ENCODE data around the gene TCF19.

DNA sequence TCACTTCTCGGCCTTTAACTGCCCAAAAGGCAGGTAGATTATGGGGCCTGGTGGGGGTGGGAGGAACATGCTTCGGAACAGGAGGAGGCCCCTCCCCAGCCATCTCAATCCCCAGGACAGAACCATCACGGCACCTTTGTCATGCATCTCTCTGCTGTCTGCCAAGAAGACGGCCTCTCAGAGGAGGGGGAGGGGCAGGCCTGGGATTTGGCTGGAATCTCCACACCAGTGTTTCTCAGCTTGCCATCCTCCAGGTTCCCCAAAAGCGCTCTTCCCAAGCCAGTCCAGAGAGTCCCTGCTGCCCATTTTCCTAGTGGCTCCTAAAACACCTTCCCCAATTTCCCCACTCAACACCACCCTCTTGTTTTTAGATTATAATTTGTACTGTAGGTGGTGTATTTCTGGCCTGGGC, 14.6 kb downstream of the TCF19 start:
- TF ChIP-seq, protein P1, sequence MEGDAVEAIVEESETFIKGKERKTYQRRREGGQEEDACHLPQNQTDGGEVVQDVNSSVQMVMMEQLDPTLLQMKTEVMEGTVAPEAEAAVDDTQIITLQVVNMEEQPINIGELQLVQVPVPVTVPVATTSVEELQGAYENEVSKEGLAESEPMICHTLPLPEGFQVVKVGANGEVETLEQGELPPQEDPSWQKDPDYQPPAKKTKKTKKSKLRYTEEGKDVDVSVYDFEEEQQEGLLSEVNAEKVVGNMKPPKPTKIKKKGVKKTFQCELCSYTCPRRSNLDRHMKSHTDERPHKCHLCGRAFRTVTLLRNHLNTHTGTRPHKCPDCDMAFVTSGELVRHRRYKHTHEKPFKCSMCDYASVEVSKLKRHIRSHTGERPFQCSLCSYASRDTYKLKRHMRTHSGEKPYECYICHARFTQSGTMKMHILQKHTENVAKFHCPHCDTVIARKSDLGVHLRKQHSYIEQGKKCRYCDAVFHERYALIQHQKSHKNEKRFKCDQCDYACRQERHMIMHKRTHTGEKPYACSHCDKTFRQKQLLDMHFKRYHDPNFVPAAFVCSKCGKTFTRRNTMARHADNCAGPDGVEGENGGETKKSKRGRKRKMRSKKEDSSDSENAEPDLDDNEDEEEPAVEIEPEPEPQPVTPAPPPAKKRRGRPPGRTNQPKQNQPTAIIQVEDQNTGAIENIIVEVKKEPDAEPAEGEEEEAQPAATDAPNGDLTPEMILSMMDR (IDR thresholded peaks at IDR 0.05) = no peak
- TF ChIP-seq POLR2A (IDR thresholded peaks at IDR 0.05) = no peak

Measured in vagina (tissue), 2 donors.